Chondrocyte (in vitro differentiated cells): Measurements from ENCODE around the gene DHRS13. TPM values are rescaled to one million over a fixed set of nuclear protein-coding genes. Genes with fewer than 3 reads are reported as not detected.
"Not testable (repeated sequence)": the region's sequence is repeated elsewhere in the genome, so short reads cannot be mapped to it uniquely, and the experiment has no call there.

ENCODE experiments used
- DNase-seq: peaks from one replicate; pipeline ENCODE4 v3.0.0; 2021; ENCODE audit warnings: mixed read lengths, low spot score
- H3K27ac Mint-ChIP-seq: one replicate; pipeline ENCODE4 v1.8.0; 2021; ENCODE audit warnings: mild to moderate bottlenecking, moderate library complexity, mixed read lengths; ENCODE audit not compliant: unreplicated experiment
- H3K27me3 Mint-ChIP-seq: 2 replicates; pipeline ENCODE4 v1.8.0; 2021; ENCODE audit warnings: low read depth, mixed read lengths
- H3K36me3 Mint-ChIP-seq: 2 replicates; pipeline ENCODE4 v1.8.0; 2021; ENCODE audit warnings: low read depth, mixed read lengths
- H3K4me1 Mint-ChIP-seq: 2 replicates; pipeline ENCODE4 v1.8.0; 2021; ENCODE audit warnings: low read depth, mild to moderate bottlenecking, mixed read lengths
- H3K4me3 Mint-ChIP-seq: one replicate; pipeline ENCODE4 v1.8.0; 2021; ENCODE audit warnings: mild to moderate bottlenecking, moderate library complexity, mixed read lengths; ENCODE audit not compliant: unreplicated experiment
- H3K9me3 Mint-ChIP-seq: 2 replicates; pipeline ENCODE4 v1.8.0; 2021; ENCODE audit warnings: low read depth, mixed read lengths
- CTCF ChIP-seq: fragments of 200-600 bp; sonication (generic); IDR thresholded peaks from 2 replicates; pipeline ENCODE4 v1.5.0; 2021; ENCODE audit warnings: antibody characterized with exemption, mild to moderate bottlenecking, moderate library complexity
- total RNA-seq: library from RNA; stranded (reverse); gene quantifications from 3 replicates; pipeline ENCODE4 v1.2.1, GENCODE V29; 2021

The DHRS13 gene
- total RNA-seq, 1 donor from 2014 or later, result 5.8 TPM

GRCh38 chr17:28940675-28941074 lies 37.8 kb upstream of the DHRS13 start:
- no peak overlapping the region for H3K27ac Mint-ChIP-seq
- H3K4me3 Mint-ChIP-seq, result no peak overlapping the region
- no peaks in the 10 kb centered on the region for H3K9me3 Mint-ChIP-seq
- peaks cover 6% of the 10 kb centered on the region for H3K36me3 Mint-ChIP-seq
- TF ChIP-seq CTCF, result no peak
- peaks cover 45% of the 10 kb centered on the region for H3K4me1 Mint-ChIP-seq
- H3K27me3 Mint-ChIP-seq, result no peaks in the 10 kb centered on the region
- no peak for DNase-seq

- no peak for DNase-seq
- H3K9me3 Mint-ChIP-seq, result no peaks in the 10 kb centered on the region
- no peaks in the 10 kb centered on the region for H3K27me3 Mint-ChIP-seq
- no peak overlapping the region for H3K4me3 Mint-ChIP-seq
- TF ChIP-seq CTCF, result no peak
- peaks cover 40% of the 10 kb centered on the region for H3K4me1 Mint-ChIP-seq
- no peak overlapping the region for H3K27ac Mint-ChIP-seq
- H3K36me3 Mint-ChIP-seq, result peaks cover 6% of the 10 kb centered on the region
These were observed 37.3 kb upstream of the DHRS13 start for GRCh38 chr17:28940142-28940541.

GRCh38 chr17:28938552-28938951 lies 35.7 kb upstream of the DHRS13 start:
- Mint-ChIP-seq H3K9me3 (no peaks in the 10 kb centered on the region), H3K36me3 (peaks cover 6% of the 10 kb centered on the region), H3K27ac (peak overlapping the region; percentile 18), H3K27me3 (no peaks in the 10 kb centered on the region), H3K4me1 (peaks cover 35% of the 10 kb centered on the region), H3K4me3 (no peak overlapping the region)
- TF ChIP-seq CTCF, result no peak
- no peak for DNase-seq

- peaks cover 35% of the 10 kb centered on the region for H3K4me1 Mint-ChIP-seq
- TF ChIP-seq CTCF, result no peak
- no peak overlapping the region for H3K4me3 Mint-ChIP-seq
- H3K27me3 Mint-ChIP-seq, result no peaks in the 10 kb centered on the region
- H3K9me3 Mint-ChIP-seq, result no peaks in the 10 kb centered on the region
- peaks cover 6% of the 10 kb centered on the region for H3K36me3 Mint-ChIP-seq
- no peak overlapping the region for H3K27ac Mint-ChIP-seq
- DNase-seq, result no peak
These were observed 34.3 kb upstream of the DHRS13 start for GRCh38 chr17:28937044-28937729.

GRCh38 chr17:28935744-28936460 lies 33.0 kb upstream of the DHRS13 start:
- Mint-ChIP-seq H3K4me1 (peaks cover 35% of the 10 kb centered on the region), H3K9me3 (no peaks in the 10 kb centered on the region), H3K36me3 (peaks cover 3% of the 10 kb centered on the region), H3K4me3 (no peak overlapping the region), H3K27me3 (no peaks in the 10 kb centered on the region), H3K27ac (no peak overlapping the region)
- TF ChIP-seq CTCF, result no peak
- no peak for DNase-seq

GRCh38 chr17:28934508-28934907 lies 31.6 kb upstream of the DHRS13 start:
- not testable (repeated sequence) for H3K27me3 Mint-ChIP-seq, DNase-seq, H3K36me3 Mint-ChIP-seq, H3K27ac Mint-ChIP-seq, H3K4me3 Mint-ChIP-seq, H3K9me3 Mint-ChIP-seq
- peaks cover 21% of the 10 kb centered on the region for H3K4me1 Mint-ChIP-seq
